ENCODE results near the gene NPDC1. TPM values are rescaled to one million over a fixed set of nuclear protein-coding genes. Genes with fewer than 3 reads are reported as not detected.

The NPDC1 gene
- total and polyA plus RNA-seq, 2 of the 8 experiments (the other 6 are each of a cell fraction or from before 2014, with no cell fraction given): 26.2 to 44.1 TPM

GRCh38 chr9:137037035-137037434 is 8.9 kb downstream of the NPDC1 start:
- Histone ChIP-seq H3K79me1 (ENCODE audit: low read depth, low read length) (no peaks in the 10 kb centered on the region), H3K14ac (ENCODE audit: insufficient read length) (no peak overlapping the region), H2BK5ac (ENCODE audit: low read depth, low read length) (no peak overlapping the region), H3K4me1 (replicated peaks in 1 of 4; ENCODE audit: control insufficient read depth in 3 of 4, insufficient read depth in 4 of 4, low read length in 3 of 4) (peaks cover 0 to 2% (median 0%) of the 10 kb centered on the region in 4 experiments; a peak in 4 of 7 replicates), H3K36me3 (ENCODE audit: control insufficient read depth in 2 of 4, insufficient read depth in 4 of 4, low read length in 3 of 4) (peaks cover 0 to 3% (median 0%) of the 10 kb centered on the region in 4 experiments; a peak in 1 of 8 replicates), H2BK15ac (ENCODE audit: low read length) (no peak overlapping the region), H2BK12ac (ENCODE audit: low read depth, low read length) (no peak overlapping the region), H3K4me2 (ENCODE audit: insufficient read depth in 1 of 2, low read depth in 2 of 2, low read length in 2 of 2) (no peak overlapping the region), H3K27me3 (replicated peaks in 1 of 4; ENCODE audit: control insufficient read depth in 3 of 4, extremely low read depth in 1 of 4, insufficient read depth in 3 of 4, low read length in 3 of 4) (no peaks in the 10 kb centered on the region; a peak in 3 of 7 replicates), H3K9me3 (ENCODE audit: insufficient read depth in 2 of 2, low read depth in 1 of 2, low read length in 1 of 2) (no peaks in the 10 kb centered on the region), H3K23ac (ENCODE audit: insufficient read length) (no peak overlapping the region), H4K20me1 (replicated peaks in 1 of 2; ENCODE audit: control insufficient read depth in 1 of 2, insufficient read depth in 2 of 2, low read length in 2 of 2) (peaks cover 2 to 5% of the 10 kb centered on the region in 2 experiments), H3K27ac (ENCODE audit: low read depth, low read length) (no peak overlapping the region), H3K4ac (replicated peaks; ENCODE audit: insufficient read length, low read depth, low read length) (no peak overlapping the region), H3K79me2 (ENCODE audit: control insufficient read depth in 1 of 2, insufficient read depth in 2 of 2, low read length in 2 of 2) (no peaks in the 10 kb centered on the region), H2AFZ (ENCODE audit: low read length) (no peak overlapping the region), H4K8ac (ENCODE audit: extremely low read depth, insufficient read depth, low read length) (no peak overlapping the region), H3K4me3 (ENCODE audit: extremely low read depth in 1 of 4, insufficient read depth in 2 of 4, low read depth in 3 of 4, low read length in 4 of 4) (no peak overlapping the region), H2BK120ac (replicated peaks; ENCODE audit: low read depth, low read length) (no peak overlapping the region), H3K56ac (replicated peaks; ENCODE audit: insufficient read length, low read depth, low read length) (no peak overlapping the region), H3K23me2 (ENCODE audit: low read depth, low read length) (no peaks in the 10 kb centered on the region), H2AK5ac (ENCODE audit: low read depth, low read length) (no peak overlapping the region), H3K9ac (replicated peaks in 1 of 4; ENCODE audit: extremely low read depth in 1 of 4, low read depth in 3 of 4, low read length in 3 of 4) (no peak overlapping the region), H3K18ac (ENCODE audit: extremely low read depth, low read length) (no peak overlapping the region), H4K5ac (ENCODE audit: insufficient read length, low read depth, low read length) (no peak overlapping the region), H2BK20ac (ENCODE audit: low read length) (no peak overlapping the region), H4K91ac (replicated peaks; ENCODE audit: insufficient read length, low read length) (no peak overlapping the region)
- WGBS, 2 experiments (ENCODE audit: extremely low coverage in 1 of 2, insufficient coverage in 1 of 2, insufficient read length in 1 of 2, insufficient replicate concordance in 2 of 2, low coverage in 1 of 2, low lambda C conversion rate in 2 of 2, missing lambda C conversion rate in 1 of 2): 89% methylated on average over 10 of the region's 13 CpGs; no CpG with 5 or more reads in 1 of the 2 experiments
- no peak for FAIRE-seq
- ChIA-PET POLR2A (ENCODE audit: partially characterized antibody) (interaction anchor here (1.0 to 1.8 kb wide), 2 partner anchors 10 to 27 kb away, joined by 3 to 5 read pairs; no protein-coding TSS in a partner anchor), CTCF (ENCODE audit: partially characterized antibody) (interaction anchor here (0.7 to 4.2 kb wide), 16 partner anchors 8 to 198 kb away, joined by 3 to 65 read pairs (median 16); partner anchors contain the start of genes ABCA2, CLIC3, PTGDS and SAPCD2)
- DNase-seq (ENCODE audit: low read depth in 1 of 2, low spot score in 2 of 2): no peak
- TF ChIP-seq BCL11A (IDR thresholded peaks at IDR 0.05; ENCODE audit: low read depth in 2 of 2, low read length in 2 of 2) (no peak), POU5F1 (IDR thresholded peaks at IDR 0.05; ENCODE audit: low read depth, low read length) (no peak), TCF12 (IDR thresholded peaks at IDR 0.05; ENCODE audit: low read depth, low read length) (no peak), CTCF (IDR thresholded peaks at IDR 0.05; ENCODE audit: control extremely low read depth in 1 of 3, insufficient read depth in 1 of 3, low read depth in 1 of 3, low read length in 3 of 3) (no peak), CREB1 (IDR thresholded peaks at IDR 0.05) (no peak), RXRA (IDR thresholded peaks at IDR 0.05; ENCODE audit: insufficient read depth, low read depth, low read length) (no peak), HDAC2 (IDR thresholded peaks at IDR 0.05; ENCODE audit: borderline replicate concordance in 1 of 2, low read depth in 2 of 2, low read length in 2 of 2) (no peak), CHD2 (IDR thresholded peaks at IDR 0.05; ENCODE audit: low read length) (no peak), MAX (IDR thresholded peaks at IDR 0.05) (no peak), SIN3A (conservative IDR thresholded peaks at IDR 0.05 in 1 of 2, IDR thresholded peaks at IDR 0.05 in 1 of 2; ENCODE audit: low read depth in 1 of 2, low read length in 2 of 2) (no peak)
